ENCODE data around the gene PALS2.

DNA sequence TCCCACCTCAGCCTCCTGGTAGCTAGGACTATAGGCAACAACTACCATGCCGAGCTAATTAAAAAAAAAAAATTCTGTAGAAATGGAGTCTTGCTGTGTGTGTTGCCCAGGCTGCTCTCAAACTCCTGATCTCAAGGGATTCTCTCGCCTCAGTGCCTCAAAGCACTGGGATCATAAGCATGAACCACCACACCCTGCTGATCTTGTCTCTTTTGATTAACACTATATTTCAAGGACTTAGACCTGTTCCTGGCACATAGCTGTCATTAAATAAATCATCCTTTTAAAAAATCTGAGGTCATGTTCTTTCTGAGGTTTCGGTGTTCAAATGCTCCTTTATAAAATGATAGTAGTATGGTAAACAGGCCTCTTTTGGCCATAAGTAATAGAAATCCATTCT is 4.8 kb downstream of the PALS2 start:
- TF ChIP-seq, protein P1, sequence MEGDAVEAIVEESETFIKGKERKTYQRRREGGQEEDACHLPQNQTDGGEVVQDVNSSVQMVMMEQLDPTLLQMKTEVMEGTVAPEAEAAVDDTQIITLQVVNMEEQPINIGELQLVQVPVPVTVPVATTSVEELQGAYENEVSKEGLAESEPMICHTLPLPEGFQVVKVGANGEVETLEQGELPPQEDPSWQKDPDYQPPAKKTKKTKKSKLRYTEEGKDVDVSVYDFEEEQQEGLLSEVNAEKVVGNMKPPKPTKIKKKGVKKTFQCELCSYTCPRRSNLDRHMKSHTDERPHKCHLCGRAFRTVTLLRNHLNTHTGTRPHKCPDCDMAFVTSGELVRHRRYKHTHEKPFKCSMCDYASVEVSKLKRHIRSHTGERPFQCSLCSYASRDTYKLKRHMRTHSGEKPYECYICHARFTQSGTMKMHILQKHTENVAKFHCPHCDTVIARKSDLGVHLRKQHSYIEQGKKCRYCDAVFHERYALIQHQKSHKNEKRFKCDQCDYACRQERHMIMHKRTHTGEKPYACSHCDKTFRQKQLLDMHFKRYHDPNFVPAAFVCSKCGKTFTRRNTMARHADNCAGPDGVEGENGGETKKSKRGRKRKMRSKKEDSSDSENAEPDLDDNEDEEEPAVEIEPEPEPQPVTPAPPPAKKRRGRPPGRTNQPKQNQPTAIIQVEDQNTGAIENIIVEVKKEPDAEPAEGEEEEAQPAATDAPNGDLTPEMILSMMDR (IDR thresholded peaks at IDR 0.05) = no peak
- TF ChIP-seq POLR2A (IDR thresholded peaks at IDR 0.05) = no peak

All from sigmoid colon (tissue), 3 donors.